ENCODE results near the gene LTBP1.

LTBP1 gene

DNA sequence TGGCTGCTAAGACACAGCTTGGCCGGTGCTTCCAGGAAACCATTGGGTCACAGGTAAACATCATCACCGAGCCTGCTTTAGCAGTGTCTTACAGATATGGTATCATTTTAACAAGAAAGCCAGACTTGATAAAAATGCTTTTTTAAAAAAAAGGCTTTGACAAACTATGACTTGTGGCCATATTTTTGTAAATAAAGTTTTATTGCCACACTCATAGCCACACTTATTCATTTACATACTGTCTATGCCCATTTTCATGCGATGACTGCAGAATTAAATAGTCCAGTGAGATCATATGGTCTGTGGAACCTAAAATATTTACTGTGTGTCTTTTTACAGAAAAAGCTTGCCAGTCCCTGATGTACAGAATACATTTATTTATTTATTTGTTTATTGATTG, 242.0 kb downstream of the LTBP1 start:
- Histone ChIP-seq H3K4me1 (ENCODE audit: control insufficient read depth in 1 of 2, insufficient read depth in 2 of 2, low read length in 2 of 2) (peaks cover 0 to 15% of the 10 kb centered on the region in 2 donors), H3K9me3 (ENCODE audit: control insufficient read depth in 1 of 2, low read length in 2 of 2) (no peaks in the 10 kb centered on the region), H3K27me3 (ENCODE audit: low read depth, low read length) (no peaks in the 10 kb centered on the region), H3K4me3 (ENCODE audit: low read depth in 1 of 2, low read length in 2 of 2) (no peak overlapping the region), H3K36me3 (ENCODE audit: control insufficient read depth in 1 of 2, insufficient read depth in 2 of 2, low read length in 2 of 2) (peaks cover 0 to 18% of the 10 kb centered on the region in 2 donors), H3K27ac (ENCODE audit: low read length) (no peak overlapping the region)

DNA sequence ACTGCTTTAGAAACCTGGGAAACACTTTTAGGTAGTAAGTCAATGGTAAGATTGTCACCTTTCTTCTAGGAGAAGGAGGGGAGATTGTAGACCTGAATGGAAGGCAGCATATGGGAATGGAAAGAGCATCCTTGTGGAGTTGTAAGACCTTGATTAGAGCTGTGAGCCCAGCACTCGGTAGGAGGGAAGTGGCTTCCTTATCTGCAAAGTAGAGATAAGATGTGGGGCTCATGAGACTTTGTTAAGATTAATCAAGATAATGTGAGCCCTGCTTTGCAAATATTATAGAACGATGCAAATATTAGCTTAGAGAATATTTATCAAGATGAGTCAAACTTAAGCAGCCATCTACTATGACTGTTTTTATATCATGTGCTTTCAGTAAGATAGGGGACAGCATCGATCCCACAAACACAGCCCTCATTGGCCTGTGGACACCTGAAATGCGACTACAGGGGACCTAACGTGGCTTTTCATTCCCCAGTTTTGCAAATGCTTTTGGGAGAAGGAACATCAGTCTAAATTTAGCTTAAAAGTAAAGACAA, 243.7 kb downstream of the LTBP1 start:
- Histone ChIP-seq H3K36me3 (ENCODE audit: control insufficient read depth in 1 of 2, insufficient read depth in 2 of 2, low read length in 2 of 2) (peaks cover 0 to 18% of the 10 kb centered on the region in 2 donors), H3K4me3 (ENCODE audit: low read depth in 1 of 2, low read length in 2 of 2) (no peak overlapping the region), H3K4me1 (ENCODE audit: control insufficient read depth in 1 of 2, insufficient read depth in 2 of 2, low read length in 2 of 2) (peaks cover 0 to 15% of the 10 kb centered on the region in 2 donors), H3K27ac (ENCODE audit: low read length) (no peak overlapping the region), H3K27me3 (ENCODE audit: low read depth, low read length) (no peaks in the 10 kb centered on the region), H3K9me3 (ENCODE audit: control insufficient read depth in 1 of 2, low read length in 2 of 2) (no peaks in the 10 kb centered on the region)

DNA sequence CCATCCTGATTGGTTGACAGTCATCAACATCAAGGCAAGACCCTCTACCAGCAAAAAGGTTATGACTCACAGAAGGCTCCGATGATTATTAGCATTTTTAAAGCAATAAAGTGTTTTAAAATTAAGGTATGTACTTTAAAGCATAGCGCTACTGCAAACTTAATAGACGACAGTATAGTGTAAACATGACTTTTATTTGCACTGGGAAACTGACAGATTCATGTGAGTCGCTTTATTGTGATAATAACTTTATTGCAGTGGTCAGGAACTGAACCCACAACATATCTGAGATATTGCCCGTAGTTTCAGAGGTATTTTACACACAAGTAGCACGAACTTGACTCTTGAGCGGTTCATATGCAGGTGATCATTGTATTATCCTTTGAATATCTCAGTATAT, 249.1 kb downstream of the LTBP1 start:
- Histone ChIP-seq H3K27me3 (ENCODE audit: low read depth, low read length) (no peaks in the 10 kb centered on the region), H3K27ac (ENCODE audit: low read length) (no peak overlapping the region), H3K36me3 (ENCODE audit: control insufficient read depth in 1 of 2, insufficient read depth in 2 of 2, low read length in 2 of 2) (peaks cover 0 to 5% of the 10 kb centered on the region in 2 donors), H3K4me3 (ENCODE audit: low read depth in 1 of 2, low read length in 2 of 2) (no peak overlapping the region), H3K4me1 (ENCODE audit: control insufficient read depth in 1 of 2, insufficient read depth in 2 of 2, low read length in 2 of 2) (peaks cover 0 to 10% of the 10 kb centered on the region in 2 donors), H3K9me3 (ENCODE audit: control insufficient read depth in 1 of 2, low read length in 2 of 2) (no peaks in the 10 kb centered on the region)

GRCh38 chr2:33196700-33197099, 249.9 kb downstream of the LTBP1 start:
- Histone ChIP-seq H3K9me3 (ENCODE audit: control insufficient read depth in 1 of 2, low read length in 2 of 2) (no peaks in the 10 kb centered on the region), H3K4me1 (ENCODE audit: control insufficient read depth in 1 of 2, insufficient read depth in 2 of 2, low read length in 2 of 2) (peaks cover 0 to 5% of the 10 kb centered on the region in 2 donors), H3K27ac (ENCODE audit: low read length) (no peak overlapping the region), H3K27me3 (ENCODE audit: low read depth, low read length) (no peaks in the 10 kb centered on the region), H3K4me3 (ENCODE audit: low read depth in 1 of 2, low read length in 2 of 2) (no peak overlapping the region), H3K36me3 (ENCODE audit: control insufficient read depth in 1 of 2, insufficient read depth in 2 of 2, low read length in 2 of 2) (peaks cover 0 to 5% of the 10 kb centered on the region in 2 donors)

DNA sequence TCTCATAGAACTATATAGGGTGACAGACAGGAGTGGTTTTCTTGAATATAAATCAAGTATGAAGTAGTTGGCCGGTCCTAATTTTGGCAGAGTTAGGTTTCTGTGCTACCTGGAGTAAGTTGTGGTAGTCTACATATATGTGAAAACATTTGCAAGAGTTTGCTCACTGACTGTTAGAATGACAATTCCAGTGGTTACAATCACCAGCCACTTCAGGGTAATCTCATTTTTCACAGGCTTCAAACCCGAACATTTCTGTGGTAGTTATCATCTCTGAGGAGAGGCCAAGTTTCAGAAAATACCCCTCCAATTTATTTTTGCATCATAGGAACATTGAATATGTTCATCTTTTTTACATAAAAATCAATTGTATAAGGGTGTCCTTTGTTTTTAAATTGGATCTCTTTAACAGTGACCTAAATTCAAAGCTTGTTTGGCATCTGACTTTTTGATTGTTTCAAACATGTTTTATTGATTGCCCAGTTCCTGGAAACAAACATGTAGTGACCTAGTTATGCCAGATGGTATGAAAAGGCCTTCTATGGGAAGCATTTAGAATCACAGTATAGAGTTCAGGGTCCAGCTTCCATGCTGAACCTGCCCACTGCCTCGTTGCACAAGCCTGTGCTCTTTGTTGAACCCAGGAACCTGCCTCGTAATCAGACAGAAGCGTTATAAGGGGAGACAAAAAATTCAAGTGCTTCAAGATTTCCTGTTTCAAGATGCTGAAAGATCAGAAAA, 250.6 kb downstream of the LTBP1 start:
- Histone ChIP-seq H3K9me3 (ENCODE audit: control insufficient read depth in 1 of 2, low read length in 2 of 2) (no peaks in the 10 kb centered on the region), H3K27ac (ENCODE audit: low read length) (no peak overlapping the region), H3K4me1 (ENCODE audit: control insufficient read depth in 1 of 2, insufficient read depth in 2 of 2, low read length in 2 of 2) (no peaks in the 10 kb centered on the region)

GRCh38 chr2:33202641-33203522, 256.1 kb downstream of the LTBP1 start:
- H3K9me3 ChIP-seq (ENCODE audit: control insufficient read depth in 1 of 2, low read length in 2 of 2): no peaks in the 10 kb centered on the region
- H3K4me1 ChIP-seq (ENCODE audit: control insufficient read depth in 1 of 2, insufficient read depth in 2 of 2, low read length in 2 of 2): peaks cover 0 to 7% of the 10 kb centered on the region in 2 donors
- no peaks in the 10 kb centered on the region for H3K36me3 ChIP-seq (ENCODE audit: control insufficient read depth in 1 of 2, insufficient read depth in 2 of 2, low read length in 2 of 2)
- no peak overlapping the region for H3K4me3 ChIP-seq (ENCODE audit: low read depth in 1 of 2, low read length in 2 of 2)
- no peaks in the 10 kb centered on the region for H3K27me3 ChIP-seq (ENCODE audit: low read depth, low read length)
- no peak overlapping the region for H3K27ac ChIP-seq (ENCODE audit: low read length)

More for the DNA sequence above, 250.6 kb downstream of the LTBP1 start:
- peaks cover 0 to 5% of the 10 kb centered on the region in 2 donors for H3K36me3 ChIP-seq (ENCODE audit: control insufficient read depth in 1 of 2, insufficient read depth in 2 of 2, low read length in 2 of 2)
- no peak overlapping the region for H3K4me3 ChIP-seq (ENCODE audit: low read depth in 1 of 2, low read length in 2 of 2)
- no peaks in the 10 kb centered on the region for H3K27me3 ChIP-seq (ENCODE audit: low read depth, low read length)

GRCh38 chr2:33204945-33205344, 258.2 kb downstream of the LTBP1 start:
- H3K4me1 ChIP-seq (ENCODE audit: control insufficient read depth in 1 of 2, insufficient read depth in 2 of 2, low read length in 2 of 2): peaks cover 0 to 10% of the 10 kb centered on the region in 2 donors
- no peaks in the 10 kb centered on the region for H3K27me3 ChIP-seq (ENCODE audit: low read depth, low read length)
- H3K36me3 ChIP-seq (ENCODE audit: control insufficient read depth in 1 of 2, insufficient read depth in 2 of 2, low read length in 2 of 2): no peaks in the 10 kb centered on the region
- H3K9me3 ChIP-seq (ENCODE audit: control insufficient read depth in 1 of 2, low read length in 2 of 2): no peaks in the 10 kb centered on the region
- H3K27ac ChIP-seq (ENCODE audit: low read length): no peak overlapping the region
- no peak overlapping the region for H3K4me3 ChIP-seq (ENCODE audit: low read depth in 1 of 2, low read length in 2 of 2)

DNA sequence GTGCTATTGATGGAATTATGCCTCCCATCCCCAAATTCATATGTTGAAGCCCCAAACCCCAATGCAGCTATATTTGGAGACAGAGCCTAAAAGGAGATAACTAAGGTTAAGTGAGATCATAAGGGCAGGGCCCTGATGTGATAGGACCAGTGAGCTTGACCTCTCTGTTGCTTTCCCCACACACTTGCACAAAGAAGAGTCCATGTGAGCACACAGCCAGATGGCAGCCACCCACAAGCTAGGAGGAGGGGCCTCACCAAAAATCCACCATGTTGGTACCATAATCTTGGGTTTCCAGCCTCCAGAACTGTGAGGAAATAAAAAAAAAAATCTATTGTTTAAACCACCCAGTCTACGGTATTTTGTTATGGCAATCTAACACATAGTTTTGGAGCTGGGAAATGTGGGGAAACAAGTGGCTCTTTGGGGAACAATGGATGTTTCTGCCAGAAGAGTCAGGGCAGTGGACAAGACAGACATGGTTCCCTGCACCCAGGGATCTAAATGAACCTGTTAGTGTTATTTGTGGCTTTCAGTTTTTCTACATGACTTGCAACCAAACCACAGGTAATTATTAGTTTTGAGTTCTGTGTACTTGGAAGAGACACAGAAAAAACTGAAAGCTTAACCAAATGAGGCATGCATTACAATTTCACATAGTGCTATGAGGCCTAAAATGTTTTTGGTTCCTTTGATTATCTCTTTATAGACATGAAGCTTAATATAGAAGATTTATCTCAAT, 259.1 kb downstream of the LTBP1 start:
- Histone ChIP-seq H3K27me3 (ENCODE audit: low read depth, low read length) (no peaks in the 10 kb centered on the region), H3K36me3 (ENCODE audit: control insufficient read depth in 1 of 2, insufficient read depth in 2 of 2, low read length in 2 of 2) (no peaks in the 10 kb centered on the region), H3K27ac (ENCODE audit: low read length) (no peak overlapping the region), H3K9me3 (ENCODE audit: control insufficient read depth in 1 of 2, low read length in 2 of 2) (no peaks in the 10 kb centered on the region), H3K4me3 (ENCODE audit: low read depth in 1 of 2, low read length in 2 of 2) (no peak overlapping the region), H3K4me1 (ENCODE audit: control insufficient read depth in 1 of 2, insufficient read depth in 2 of 2, low read length in 2 of 2) (peaks cover 0 to 16% of the 10 kb centered on the region in 2 donors)

GRCh38 chr2:33207151-33207740, 260.5 kb downstream of the LTBP1 start:
- Histone ChIP-seq H3K36me3 (ENCODE audit: control insufficient read depth in 1 of 2, insufficient read depth in 2 of 2, low read length in 2 of 2) (no peaks in the 10 kb centered on the region), H3K4me3 (ENCODE audit: low read depth in 1 of 2, low read length in 2 of 2) (no peak overlapping the region), H3K9me3 (ENCODE audit: control insufficient read depth in 1 of 2, low read length in 2 of 2) (no peaks in the 10 kb centered on the region), H3K4me1 (ENCODE audit: control insufficient read depth in 1 of 2, insufficient read depth in 2 of 2, low read length in 2 of 2) (peaks cover 7 to 16% of the 10 kb centered on the region in 2 donors), H3K27me3 (ENCODE audit: low read depth, low read length) (no peaks in the 10 kb centered on the region), H3K27ac (ENCODE audit: low read length) (peak overlapping the region; percentile 19)

DNA sequence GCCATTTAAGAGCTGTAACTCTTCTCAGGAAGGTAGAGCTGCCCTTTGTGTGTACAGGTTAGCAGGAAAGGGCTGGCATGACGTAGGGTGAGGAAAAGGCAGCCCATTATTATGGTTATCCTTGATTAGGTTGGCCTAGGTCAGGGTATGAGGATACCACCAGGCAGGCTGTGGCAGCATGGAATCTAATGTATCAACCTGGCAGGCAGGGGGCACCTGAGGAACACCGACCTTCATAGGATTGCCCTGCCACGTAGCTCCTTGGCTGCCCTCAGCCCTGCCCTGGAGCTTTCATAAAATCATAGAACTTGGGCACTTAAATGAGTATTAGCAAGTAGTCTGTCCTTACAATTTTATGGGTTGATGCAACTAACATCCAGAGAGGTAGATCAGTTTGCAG, 261.6 kb downstream of the LTBP1 start:
- no peak overlapping the region for H3K27ac ChIP-seq (ENCODE audit: low read length)
- peaks cover 10 to 16% of the 10 kb centered on the region in 2 donors for H3K4me1 ChIP-seq (ENCODE audit: control insufficient read depth in 1 of 2, insufficient read depth in 2 of 2, low read length in 2 of 2)
- H3K36me3 ChIP-seq (ENCODE audit: control insufficient read depth in 1 of 2, insufficient read depth in 2 of 2, low read length in 2 of 2): no peaks in the 10 kb centered on the region
- H3K9me3 ChIP-seq (ENCODE audit: control insufficient read depth in 1 of 2, low read length in 2 of 2): no peaks in the 10 kb centered on the region
- H3K4me3 ChIP-seq (ENCODE audit: low read depth in 1 of 2, low read length in 2 of 2): no peak overlapping the region
- no peaks in the 10 kb centered on the region for H3K27me3 ChIP-seq (ENCODE audit: low read depth, low read length)
